Keratinocyte (primary cell): ENCODE results near the gene TACR2. TPM values are rescaled to one million over a fixed set of nuclear protein-coding genes. Genes with fewer than 3 reads are reported as not detected.

Experiments
- DNase-seq: peaks from one replicate; pipeline ENCODE4 v3.0.0-alpha.2; 2011; ENCODE audit warnings: low read depth, missing footprints, low spot score
- FAIRE-seq: peaks from 2 replicates; lab custom pipeline; 2011; peaks lifted over from hg19 to GRCh38; lab: Jason Lieb, UNC
- H2AFZ ChIP-seq: 2 replicates; pipeline ENCODE4 v1.6.0; 2012; ENCODE audit warnings: low read length, control low read depth, inconsistent platforms; ENCODE audit not compliant: control insufficient read depth
- H3K27ac ChIP-seq: 2 replicates; pipeline ENCODE4 v1.5.1; 2011; ENCODE audit warnings: low read length; ENCODE audit not compliant: control insufficient read depth, insufficient read depth
- H3K27me3 ChIP-seq: 3 replicates; pipeline ENCODE4 v1.6.0; 2011; ENCODE audit warnings: low read length; ENCODE audit not compliant: control insufficient read depth, insufficient read depth; ENCODE audit errors: extremely low read depth
- H3K36me3 ChIP-seq, 2 experiments: 2 replicates in 1 of 2; 3 replicates in 1 of 2; pipeline ENCODE4 v1.5.1; 2011; ENCODE audit warnings: low read length in 2 of 2, mild to moderate bottlenecking in 1 of 2; ENCODE audit not compliant: control insufficient read depth in 2 of 2, insufficient read depth in 2 of 2; ENCODE audit errors: extremely low read depth in 1 of 2
- H3K4me1 ChIP-seq: 3 replicates; pipeline ENCODE4 v1.5.1; 2011; ENCODE audit warnings: low read length; ENCODE audit not compliant: control insufficient read depth, insufficient read depth; ENCODE audit errors: extremely low read depth
- H3K4me2 ChIP-seq: 3 replicates; pipeline ENCODE4 v1.6.0; 2011; ENCODE audit warnings: low read depth, low read length; ENCODE audit not compliant: control insufficient read depth, insufficient read depth; ENCODE audit errors: extremely low read depth
- H3K4me3 ChIP-seq, 3 experiments: fragments of 200-600 bp in 1 of 3; sonication (generic) in 1 of 3; 2 replicates in 2 of 3; 3 replicates in 1 of 3; pipeline ENCODE4 v1.5.1; 2011 to 2016; ENCODE audit warnings: low read length in 3 of 3, mild to moderate bottlenecking in 3 of 3, control low read depth in 2 of 3, inconsistent platforms in 1 of 3, low read depth in 1 of 3, mixed read lengths in 1 of 3, mixed run types in 1 of 3, moderate library complexity in 1 of 3; ENCODE audit not compliant: control insufficient read depth in 2 of 3, insufficient read depth in 2 of 3; ENCODE audit errors: extremely low read depth in 1 of 3
- H3K79me2 ChIP-seq: 2 replicates; pipeline ENCODE4 v1.6.0; 2012; ENCODE audit warnings: low read length; ENCODE audit not compliant: control insufficient read depth, insufficient read depth
- H3K9ac ChIP-seq: 3 replicates; pipeline ENCODE4 v1.6.0; 2011; ENCODE audit warnings: low read length; ENCODE audit not compliant: control insufficient read depth, insufficient read depth; ENCODE audit errors: extremely low read depth
- H3K9me1 ChIP-seq: 3 replicates; pipeline ENCODE4 v1.6.0; 2011; ENCODE audit warnings: low read length; ENCODE audit not compliant: control insufficient read depth, insufficient read depth; ENCODE audit errors: extremely low read depth
- H3K9me3 ChIP-seq: 2 replicates; pipeline ENCODE4 v1.5.1; 2012; ENCODE audit warnings: low read depth, low read length; ENCODE audit not compliant: control insufficient read depth
- H4K20me1 ChIP-seq: 3 replicates; pipeline ENCODE4 v1.6.0; 2011; ENCODE audit warnings: low read length; ENCODE audit not compliant: control insufficient read depth, insufficient read depth; ENCODE audit errors: extremely low read depth
- CTCF ChIP-seq, 3 experiments: IDR thresholded peaks in 1 of 3; conservative IDR thresholded peaks in 1 of 3; optimal IDR thresholded peaks in 1 of 3; 2 replicates in 2 of 3; 3 replicates in 1 of 3; pipeline versions ENCODE3 to v1.5.1; 2011; ENCODE audit warnings: low read length in 3 of 3, mild to moderate bottlenecking in 3 of 3, moderate library complexity in 2 of 3, control low read depth in 1 of 3, inconsistent platforms in 1 of 3; ENCODE audit not compliant: insufficient read depth in 2 of 3; ENCODE audit errors: extremely low read depth in 1 of 3
- EZH2 ChIP-seq: IDR thresholded peaks from one replicate; pipeline ENCODE4 v1.6.1; 2012; ENCODE audit warnings: inconsistent platforms, mild to moderate bottlenecking, low read length, moderate library complexity
- dilution Hi-C: fragments of 300-500 bp; cut with MboI; formaldehyde crosslinking; loops from one replicate; pipeline ENCODE4 v1.7.0; 2020; ENCODE audit warnings: low sequenced_read_pairs; ENCODE audit not compliant: extremely low pct_ligation_motif_present
- polyA plus RNA-seq, 5 experiments: library from polyadenylated mRNA; depleted of rRNA in 3 of 5; stranded (reverse) in 3 of 5; stranded (forward) in 1 of 5; unstranded in 1 of 5; fragments of >200 nt; gene quantifications; 1 replicate in 1 of 5; 2 replicates in 3 of 5; 3 replicates in 1 of 5; pipeline versions ENCODE4 v1.2.1 to v1.2.3, GENCODE V29; 2011 to 2012; ENCODE audit warnings: missing spikeins in 2 of 5, low read depth in 1 of 5, low replicate concordance in 1 of 5

The TACR2 gene
- polyA plus RNA-seq, 1 donor (not counting 4 experiments of a cell fraction or from before 2014, with no cell fraction given), result 0.07 TPM

- Histone ChIP-seq H3K27ac (no peak overlapping the region), H3K27me3 (no peaks in the 10 kb centered on the region), H3K4me2 (no peak overlapping the region), H4K20me1 (no peaks in the 10 kb centered on the region), H3K36me3 (no peaks in the 10 kb centered on the region), H2AFZ (no peak overlapping the region), H3K9me3 (no peaks in the 10 kb centered on the region), H3K4me3 (no peak overlapping the region), H3K79me2 (no peaks in the 10 kb centered on the region), H3K4me1 (peaks cover 22% of the 10 kb centered on the region), H3K9ac (no peak overlapping the region), H3K9me1 (no peaks in the 10 kb centered on the region)
- TF ChIP-seq CTCF (optimal IDR thresholded peaks at IDR 0.05 in 1 of 3, IDR thresholded peaks at IDR 0.05 in 1 of 3, conservative IDR thresholded peaks at IDR 0.05 in 1 of 3; ENCODE audit: extremely low read depth in 1 of 3, insufficient read depth in 2 of 3, low read length in 3 of 3), result no peak
- TF ChIP-seq EZH2, result no peak
- FAIRE-seq (no peak), DNase-seq (no peak)
- dilution Hi-C loops, result no loop called here
Measured at GRCh38 chr10:69459893-69460575, 43.3 kb upstream of the TACR2 start.

DNA sequence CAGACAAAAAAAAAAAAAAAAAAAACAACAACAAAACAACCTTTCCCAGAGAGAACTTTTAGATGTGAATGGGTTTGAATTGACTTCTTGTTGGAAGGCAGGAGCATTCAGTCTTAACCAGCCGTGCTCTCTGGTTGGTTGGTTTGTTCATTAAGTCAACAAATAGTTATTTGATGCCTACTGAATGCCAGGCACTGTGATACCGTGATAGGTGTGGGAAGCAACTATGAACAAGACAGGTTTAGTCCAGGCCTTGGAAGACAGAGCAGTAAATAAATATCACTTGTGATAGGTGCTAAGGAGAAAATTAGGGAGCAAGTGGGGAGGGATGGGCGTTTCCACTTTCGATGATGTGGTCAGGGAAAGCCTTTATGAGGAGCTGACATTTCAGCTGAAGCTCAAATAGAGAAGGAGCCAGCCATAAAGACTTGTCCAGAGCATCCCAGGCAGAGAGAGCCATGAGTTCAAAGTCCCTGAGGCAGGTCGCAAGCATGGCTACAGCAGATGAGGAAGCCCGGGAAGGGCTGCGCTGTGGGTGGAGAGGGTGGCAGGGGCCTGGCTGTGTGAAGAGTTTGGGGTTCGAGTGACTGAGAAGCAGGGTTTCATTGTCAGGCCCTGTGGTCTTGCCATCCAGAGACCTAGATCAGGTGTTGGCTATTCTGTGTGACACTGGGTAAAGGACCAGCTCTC lies 42.5 kb upstream of the TACR2 start:
- Histone ChIP-seq H3K4me3 (no peak overlapping the region), H2AFZ (no peak overlapping the region), H4K20me1 (no peaks in the 10 kb centered on the region), H3K9ac (no peak overlapping the region), H3K9me3 (no peaks in the 10 kb centered on the region), H3K79me2 (no peaks in the 10 kb centered on the region), H3K4me2 (no peak overlapping the region), H3K27me3 (no peaks in the 10 kb centered on the region), H3K36me3 (no peaks in the 10 kb centered on the region), H3K9me1 (no peaks in the 10 kb centered on the region), H3K27ac (no peak overlapping the region), H3K4me1 (peaks cover 22% of the 10 kb centered on the region)
- TF ChIP-seq EZH2 (no peak), CTCF (optimal IDR thresholded peaks at IDR 0.05 in 1 of 3, IDR thresholded peaks at IDR 0.05 in 1 of 3, conservative IDR thresholded peaks at IDR 0.05 in 1 of 3; ENCODE audit: extremely low read depth in 1 of 3, insufficient read depth in 2 of 3, low read length in 3 of 3) (no peak)
- DNase-seq (no peak), FAIRE-seq (no peak)
- dilution Hi-C loops, result no loop called here
